Endometrial microvascular endothelial cells (primary cell): Measurements from ENCODE around the gene EXOSC1. TPM values are rescaled to one million over a fixed set of nuclear protein-coding genes. Genes with fewer than 3 reads are reported as not detected.
"Not testable (repeated sequence)": the region's sequence is repeated elsewhere in the genome, so short reads cannot be mapped to it uniquely, and the experiment has no call there.

Experiments
- in situ Hi-C: cut with HindIII; loops from 2 replicates; pipeline ENCODE4 v1.10.0; 2017; ENCODE audit warnings: low sequenced_read_pairs, low pct_unique_long_range_greater_than_20kb; ENCODE audit errors: inconsistent ontology term
- total RNA-seq: library from RNA; depleted of rRNA; stranded (reverse); fragments of >200 nt; gene quantifications from one replicate; pipeline ENCODE4 v1.2.3, GENCODE V29; 2015; ENCODE audit errors: inconsistent ontology term

Gene EXOSC1
- total RNA-seq, 1 donor from 2014 or later, result 76.7 TPM

DNA sequence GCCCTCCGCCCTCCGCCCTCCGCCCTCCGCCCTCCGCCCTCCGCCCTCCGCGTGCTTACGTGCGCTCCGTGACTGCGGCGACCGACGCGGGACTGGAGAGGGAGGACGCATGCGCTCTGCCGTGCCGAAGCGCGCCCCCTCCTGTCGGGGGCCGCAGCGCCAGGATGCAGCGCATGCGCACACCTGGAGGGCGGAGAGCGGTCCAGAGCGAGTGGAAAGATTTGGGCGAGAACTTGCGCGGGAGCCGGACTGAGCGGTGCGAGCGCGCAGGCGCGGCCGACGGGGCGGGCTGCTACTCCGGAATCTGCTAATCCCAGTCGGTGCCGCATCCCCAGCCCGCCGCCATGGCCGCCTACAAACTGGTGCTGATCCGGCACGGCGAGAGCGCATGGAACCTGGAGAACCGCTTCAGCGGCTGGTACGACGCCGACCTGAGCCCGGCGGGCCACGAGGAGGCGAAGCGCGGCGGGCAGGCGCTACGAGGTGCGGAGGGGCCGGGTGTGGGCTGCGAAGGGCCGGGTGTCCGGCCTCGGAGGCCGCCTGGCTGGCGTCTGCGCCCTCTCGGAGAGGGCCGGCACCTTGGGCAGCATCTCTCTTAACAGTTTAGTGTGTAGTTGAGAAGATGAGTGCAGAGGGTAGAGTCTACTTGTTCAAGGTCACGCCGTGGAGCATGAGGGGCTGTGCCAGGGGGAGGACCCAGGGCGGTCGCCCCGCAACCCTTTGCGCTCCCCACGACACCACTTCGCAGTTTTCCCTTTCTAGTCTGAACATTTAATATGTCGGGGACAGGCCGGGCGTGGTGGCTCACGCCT, 19.6 kb downstream of the EXOSC1 start, which contains the start of gene PGAM1:
Gene PGAM1 (plus strand): TSS at position 228 of the 812 bp plus-strand sequence. CDS start 117 bp downstream, at position 345.
- in situ Hi-C loops, result no loop called here

DNA sequence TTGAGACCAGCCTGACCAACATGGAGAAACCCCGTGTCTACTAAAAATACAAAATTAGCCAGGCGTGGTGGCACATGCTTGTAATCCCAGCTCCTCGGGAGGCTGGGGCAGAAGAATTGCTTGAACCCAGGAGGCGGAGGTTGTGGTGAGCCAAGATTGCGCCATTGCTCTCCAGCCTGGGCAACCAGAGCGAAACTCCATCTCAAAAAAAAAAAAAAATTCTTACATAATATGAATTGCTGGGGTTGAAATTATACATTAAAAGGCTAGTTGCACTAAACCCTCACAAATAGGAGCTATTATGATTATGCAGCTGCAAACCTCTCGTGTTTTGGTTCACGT, 22.1 kb downstream of the EXOSC1 start:
- in situ Hi-C loops, result not testable (repeated sequence)

DNA sequence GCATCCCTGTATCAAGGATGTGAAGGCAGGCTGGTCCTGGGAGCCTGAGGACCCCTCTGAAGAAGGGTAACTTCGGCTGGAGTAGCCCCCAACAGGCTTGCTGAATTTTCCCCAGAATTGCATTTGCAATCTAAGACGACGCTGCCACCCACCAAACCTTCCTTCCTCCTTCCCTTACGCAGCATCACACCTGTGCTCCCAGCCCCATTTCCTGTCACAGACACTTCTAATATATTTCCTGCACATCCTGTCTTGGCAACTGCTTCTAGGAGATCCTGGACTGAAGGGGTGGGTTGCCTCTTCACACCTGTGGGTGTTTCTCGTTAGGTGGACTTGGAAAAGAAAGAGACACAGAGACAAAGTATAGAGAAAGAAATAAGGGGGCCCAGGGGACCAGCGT, 29.2 kb downstream of the EXOSC1 start:
- in situ Hi-C loops, result no loop called here

DNA sequence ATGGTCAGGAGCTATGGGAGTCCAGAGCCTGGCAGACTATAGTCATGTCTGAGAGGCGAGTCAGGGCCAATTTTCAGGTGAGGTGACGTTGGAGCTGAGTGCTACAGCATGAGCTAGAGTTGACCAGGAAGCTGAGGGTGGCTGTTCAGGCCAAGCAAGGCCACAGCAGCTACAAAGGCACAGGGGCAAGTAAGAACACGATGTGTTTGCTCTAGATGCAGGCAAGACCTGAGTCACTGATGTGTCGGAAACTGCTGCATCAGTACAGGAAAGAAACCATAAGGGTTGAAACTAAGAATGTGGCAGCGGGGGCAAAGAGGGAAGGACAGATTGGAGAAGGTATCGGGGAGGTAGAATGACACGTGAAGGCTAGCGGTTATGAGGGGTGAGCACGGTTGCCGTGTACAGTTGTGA, 32.9 kb downstream of the EXOSC1 start:
- in situ Hi-C loops, result no loop called here

DNA sequence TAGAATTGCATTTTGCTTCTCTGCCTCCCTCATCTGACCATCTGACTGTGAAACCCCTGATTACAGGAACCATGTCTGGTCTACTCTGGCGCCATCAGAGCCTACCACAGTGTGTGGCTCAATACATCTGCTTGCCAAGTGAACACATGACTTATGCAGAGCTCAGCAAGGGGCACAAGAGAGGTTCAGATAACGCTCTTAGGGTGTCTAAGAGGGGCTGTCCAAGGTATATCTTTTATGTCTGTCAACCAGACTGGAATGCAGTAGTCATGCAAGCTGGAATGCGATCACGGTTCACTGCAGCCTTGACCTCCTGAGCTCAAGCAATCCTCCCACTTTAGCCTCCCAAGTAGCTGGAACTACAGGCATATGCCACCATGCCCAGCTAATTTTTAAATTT, 34.4 kb downstream of the EXOSC1 start:
- in situ Hi-C loops, result no loop called here

DNA sequence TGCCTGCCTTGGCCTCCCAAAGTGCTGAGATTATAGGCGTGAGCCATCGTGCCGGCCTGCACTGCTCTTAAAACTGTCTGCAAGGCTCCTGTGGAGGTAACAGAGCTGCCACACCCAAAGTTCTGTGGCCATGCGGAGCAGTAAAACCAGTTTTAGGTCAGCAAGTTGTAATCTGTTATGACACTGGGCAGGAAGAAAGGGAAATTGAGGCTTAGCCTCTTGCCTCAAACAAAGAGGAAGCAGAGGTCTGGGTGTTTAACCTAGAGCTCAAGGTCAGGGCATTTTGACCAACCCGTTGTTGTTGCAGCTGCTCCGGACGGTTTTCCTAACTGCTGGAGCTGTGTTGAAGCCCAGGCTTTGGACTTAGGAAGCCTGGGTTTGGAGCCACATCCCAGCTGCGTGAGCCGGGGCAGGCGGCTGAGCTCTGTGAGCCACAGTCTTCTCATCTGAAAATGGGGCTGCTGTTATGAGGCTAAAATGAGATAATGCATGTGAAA, 37.3 kb downstream of the EXOSC1 start:
- in situ Hi-C loops, result no loop called here

DNA sequence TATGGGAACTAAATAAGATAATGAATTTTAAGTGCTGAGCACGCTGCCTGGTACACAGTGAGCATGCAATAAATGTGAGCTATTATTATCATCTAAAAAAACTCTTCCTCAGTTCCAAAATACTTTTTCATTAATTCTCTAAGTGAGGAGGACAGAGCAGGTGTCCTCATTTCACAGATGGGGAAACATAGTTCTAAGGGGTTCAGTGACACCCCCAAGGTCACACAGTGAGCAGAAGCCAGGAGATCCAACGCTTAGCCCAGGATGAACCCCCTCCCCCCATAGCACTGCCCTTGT, 37.9 kb downstream of the EXOSC1 start:
- in situ Hi-C loops, result no loop called here

DNA sequence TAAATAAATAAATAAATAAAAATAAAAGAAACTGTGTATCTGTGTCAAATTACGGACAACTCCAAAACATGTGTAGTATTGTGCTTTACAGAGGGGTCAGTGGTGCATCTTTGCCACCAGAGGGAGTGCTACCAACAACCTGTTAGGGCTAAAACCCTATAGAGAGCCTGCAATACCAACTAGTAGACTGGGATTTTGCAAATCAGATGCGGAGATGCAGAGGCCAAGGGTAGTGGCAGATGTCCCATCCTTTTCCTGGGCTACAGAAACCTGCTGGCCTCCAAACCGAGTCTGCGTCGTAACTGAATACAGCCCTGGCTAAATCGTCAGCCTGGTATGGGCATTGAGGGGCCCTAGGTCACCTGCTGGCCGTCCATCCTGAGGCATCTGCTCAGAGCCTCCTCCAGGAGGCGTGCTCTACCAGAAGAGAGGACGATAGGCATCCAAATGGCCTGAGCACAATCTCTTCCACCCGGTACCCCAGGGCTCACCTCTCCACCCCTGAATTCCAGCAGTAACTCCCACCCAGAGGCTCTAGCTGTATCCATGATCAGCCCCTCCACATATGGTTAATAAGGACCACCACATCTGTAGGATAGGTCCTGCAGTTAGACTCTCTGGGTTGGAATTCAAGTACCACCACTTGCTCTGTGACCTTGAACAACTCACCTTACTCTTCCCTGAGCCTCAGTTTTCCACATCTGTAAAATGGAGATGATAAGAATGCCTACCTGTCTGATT, 38.4 kb downstream of the EXOSC1 start:
- in situ Hi-C loops, result no loop called here

DNA sequence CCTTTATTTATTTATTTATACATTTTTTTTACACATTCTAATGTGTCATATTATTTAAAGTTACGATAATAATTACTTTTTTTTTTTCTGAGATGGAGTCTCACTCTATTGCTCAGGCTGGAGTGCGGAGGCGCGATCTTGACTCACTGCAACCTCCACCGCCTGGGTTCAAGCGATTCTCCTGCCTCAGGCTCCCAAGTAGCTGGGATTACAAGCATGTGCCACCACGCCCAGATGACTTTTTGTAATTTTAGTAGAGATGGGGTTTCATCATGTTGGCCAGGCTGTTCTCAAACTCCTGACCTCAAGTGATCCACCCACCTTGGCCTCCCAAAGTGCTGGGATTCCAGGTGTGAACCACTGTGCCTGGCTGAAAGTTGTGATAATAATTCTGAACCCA, 39.3 kb downstream of the EXOSC1 start:
- in situ Hi-C loops, result not testable (repeated sequence)

DNA sequence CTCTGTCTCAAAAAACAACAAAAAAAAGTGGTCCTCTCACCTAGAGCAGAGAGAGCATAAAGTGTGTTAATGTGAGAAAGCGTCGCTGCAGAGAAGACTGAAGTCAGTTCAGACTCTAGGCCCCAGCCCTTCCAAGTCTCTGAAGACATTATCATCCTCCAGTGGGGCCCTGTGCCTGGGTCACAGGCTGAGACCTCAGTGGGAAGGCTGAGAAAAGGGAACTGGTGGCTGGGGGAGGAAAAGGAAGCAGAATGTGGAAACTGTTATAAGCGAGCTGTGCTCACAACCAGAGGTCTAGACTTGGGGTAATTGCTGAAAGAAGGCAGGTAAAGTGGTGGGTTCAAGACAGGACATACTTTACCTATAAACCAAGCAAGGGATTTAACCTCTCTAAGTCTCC, 39.7 kb downstream of the EXOSC1 start:
- in situ Hi-C loops, result no loop called here

DNA sequence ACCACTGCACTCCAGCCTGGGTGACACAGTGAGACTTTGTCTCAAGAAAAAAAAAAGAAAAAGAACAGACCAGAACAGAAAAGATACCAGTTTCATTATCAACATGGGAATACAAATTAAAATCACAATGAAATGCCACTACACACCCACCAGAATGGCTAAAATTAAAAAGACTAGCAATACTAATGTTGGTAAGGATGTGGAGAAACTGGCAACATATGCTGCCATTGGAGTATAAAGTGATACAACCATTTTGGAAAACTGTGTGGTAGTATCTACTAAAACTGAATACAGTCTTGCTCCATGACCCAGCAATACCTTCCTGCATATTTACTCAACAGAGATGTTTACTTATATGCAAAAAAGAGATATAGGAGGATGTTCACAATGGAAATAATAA, 41.8 kb downstream of the EXOSC1 start:
- in situ Hi-C loops, result no loop called here

DNA sequence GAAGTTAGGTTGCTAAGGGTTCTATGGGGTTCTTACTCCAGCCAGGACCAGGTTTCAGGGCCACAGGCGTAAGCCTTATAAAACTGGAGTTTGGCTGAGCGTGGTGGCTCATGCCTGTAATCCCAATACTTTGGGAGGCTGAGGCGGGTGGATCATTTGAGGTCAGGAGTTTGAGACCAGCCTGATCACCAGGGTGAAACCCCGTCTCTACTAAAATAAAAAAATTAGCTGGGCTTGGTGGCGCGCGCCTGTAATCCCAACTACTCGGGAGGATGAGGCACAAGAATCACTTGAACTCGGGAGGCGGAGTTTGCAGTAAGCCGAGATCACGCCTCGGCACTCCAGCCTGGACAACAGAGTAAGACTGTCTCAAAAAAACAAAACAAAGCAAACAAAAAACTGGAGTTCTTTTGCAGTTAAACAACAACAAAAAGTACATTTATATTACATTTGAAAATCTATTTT, 44.3 kb downstream of the EXOSC1 start:
- in situ Hi-C loops, result no loop called here

DNA sequence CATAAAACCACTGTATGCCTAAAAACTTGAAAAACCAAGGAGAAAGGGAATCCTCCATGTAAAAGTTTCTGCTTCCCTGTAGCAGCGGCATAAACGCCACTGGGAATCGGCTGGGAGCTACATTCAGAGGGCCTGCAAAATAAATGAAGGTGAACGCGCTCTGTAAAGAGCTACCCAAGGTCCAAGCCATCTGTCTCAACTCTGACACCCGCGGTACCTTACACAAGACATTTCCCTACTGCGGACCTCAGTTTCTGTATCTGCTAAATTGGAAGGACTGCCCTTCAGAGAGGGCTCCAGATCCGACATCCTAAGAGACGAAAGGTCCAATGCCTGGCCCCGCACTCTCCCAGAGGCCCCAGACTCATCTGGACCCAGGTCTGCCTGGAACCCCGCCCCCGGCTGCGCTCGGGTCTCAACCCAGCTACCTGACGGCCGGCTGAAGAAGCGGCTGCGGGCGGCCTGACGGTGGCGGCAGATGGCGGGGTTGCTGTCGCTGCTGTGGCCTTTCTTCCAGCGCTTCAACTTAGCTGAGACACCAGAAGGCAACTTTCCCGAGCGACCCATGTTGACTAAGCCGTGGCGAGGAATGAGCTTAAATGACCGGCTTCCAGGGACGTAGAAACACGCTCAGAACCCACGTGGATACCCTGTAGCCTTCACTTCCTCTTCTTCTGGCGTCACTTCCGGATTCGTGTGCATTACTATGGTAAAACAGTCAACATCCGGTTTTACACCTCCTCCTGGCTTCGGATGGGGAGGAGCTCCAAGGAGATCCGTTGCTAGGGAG, 44.9 kb downstream of the EXOSC1 start, which contains the start of gene RRP12:
Gene RRP12 (minus strand): TSS at position 676 of the 790 bp plus-strand sequence. CDS start 109 bp downstream, at position 567.
- in situ Hi-C loops, result no loop called here

DNA sequence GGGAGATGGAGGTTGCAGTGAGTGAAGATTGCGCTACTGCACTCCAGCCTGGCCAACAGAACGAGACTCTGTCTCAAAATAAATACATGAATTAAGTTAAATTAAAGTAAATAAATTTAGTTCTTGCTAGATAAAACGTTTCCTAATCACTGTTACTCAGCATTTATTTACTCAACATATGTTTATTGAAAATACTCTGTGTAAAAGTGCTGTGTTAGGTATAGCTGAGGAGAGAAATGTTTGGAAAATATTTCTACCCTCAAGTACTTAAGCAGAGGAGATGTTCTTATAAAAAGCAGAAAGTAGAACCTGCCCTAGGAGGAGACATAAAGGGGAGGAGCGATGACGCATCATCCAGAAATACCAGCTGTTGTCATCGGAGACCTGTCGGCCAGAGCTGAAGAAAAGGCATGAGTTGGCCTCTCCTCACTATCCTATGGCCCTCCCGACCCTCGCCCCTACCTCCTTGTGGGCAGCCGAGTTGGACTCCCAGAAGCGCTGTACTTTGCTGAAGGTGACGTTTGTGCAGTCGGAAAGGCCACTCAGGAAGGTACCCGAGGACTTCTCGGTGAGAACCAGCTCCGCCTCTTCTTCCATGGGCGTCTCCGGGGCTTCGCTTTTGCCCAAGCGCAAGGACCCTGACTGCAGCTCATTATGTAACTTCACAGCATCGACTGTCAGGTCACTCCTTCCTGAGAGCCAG, 45.8 kb downstream of the EXOSC1 start:
- in situ Hi-C loops, result no loop called here

DNA sequence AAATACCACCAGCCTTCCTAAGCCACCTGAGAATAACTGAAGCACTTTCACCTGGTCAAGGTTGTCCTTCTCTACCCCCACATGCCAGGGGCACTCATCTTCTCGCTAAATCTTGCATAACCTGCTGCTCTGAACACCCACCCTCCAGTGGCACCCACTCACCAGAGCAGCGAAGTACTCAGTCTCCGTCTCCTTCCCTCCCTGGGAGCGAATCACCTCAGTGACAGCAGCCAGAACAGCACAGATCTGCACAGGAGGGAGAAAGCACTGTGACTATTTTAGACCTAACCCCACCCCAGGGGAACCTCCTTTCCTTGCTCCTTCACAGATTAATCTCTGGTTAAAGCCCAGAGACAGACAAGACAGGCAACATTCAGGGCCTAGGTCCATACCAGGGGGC, 49.8 kb downstream of the EXOSC1 start:
- in situ Hi-C loops, result no loop called here

DNA sequence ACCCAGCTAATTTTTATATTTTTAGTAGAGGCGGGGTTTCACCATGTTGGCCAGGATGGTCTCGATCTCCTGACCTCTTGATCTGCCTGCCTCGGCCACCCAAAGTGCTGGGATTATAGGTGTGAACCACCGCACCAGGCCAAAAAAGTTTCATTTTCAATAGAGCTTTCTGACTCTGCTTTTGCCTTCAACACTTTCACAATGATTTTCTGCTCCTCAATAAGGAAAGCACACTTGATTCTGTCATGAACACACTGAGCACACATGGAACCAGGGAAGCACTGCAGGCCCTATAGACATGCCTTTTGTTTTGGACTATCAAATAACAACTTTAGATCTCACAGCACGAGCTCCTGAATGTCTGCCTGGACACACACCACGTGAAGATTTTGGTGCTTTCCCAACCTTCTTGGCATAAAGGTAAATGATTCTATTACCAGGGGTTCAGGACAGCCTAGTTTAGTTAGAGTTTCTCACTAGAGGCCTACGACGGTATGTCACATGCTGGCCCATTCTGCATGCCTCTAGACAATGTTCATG, 52.7 kb downstream of the EXOSC1 start:
- in situ Hi-C loops, result no loop called here

DNA sequence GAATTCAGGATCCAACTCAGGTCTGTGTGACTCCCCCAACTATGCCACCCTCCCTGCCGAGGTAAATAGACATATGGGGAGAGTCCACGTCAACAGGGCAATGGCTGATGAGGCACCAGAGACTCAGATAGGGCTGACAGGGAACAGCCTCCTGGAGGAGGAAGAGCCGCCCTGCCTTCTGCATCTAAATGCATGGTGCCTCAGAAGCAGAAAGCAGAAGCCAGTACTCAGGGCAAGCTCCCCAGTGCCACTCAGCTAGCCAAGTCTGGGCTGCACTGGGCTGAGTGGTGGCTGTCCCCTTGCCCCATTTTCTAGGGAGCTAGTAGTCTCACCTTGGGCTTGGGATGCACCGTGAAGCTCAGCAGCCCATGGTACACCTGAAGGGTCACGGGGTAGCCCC, 55.7 kb downstream of the EXOSC1 start:
- in situ Hi-C loops, result no loop called here

DNA sequence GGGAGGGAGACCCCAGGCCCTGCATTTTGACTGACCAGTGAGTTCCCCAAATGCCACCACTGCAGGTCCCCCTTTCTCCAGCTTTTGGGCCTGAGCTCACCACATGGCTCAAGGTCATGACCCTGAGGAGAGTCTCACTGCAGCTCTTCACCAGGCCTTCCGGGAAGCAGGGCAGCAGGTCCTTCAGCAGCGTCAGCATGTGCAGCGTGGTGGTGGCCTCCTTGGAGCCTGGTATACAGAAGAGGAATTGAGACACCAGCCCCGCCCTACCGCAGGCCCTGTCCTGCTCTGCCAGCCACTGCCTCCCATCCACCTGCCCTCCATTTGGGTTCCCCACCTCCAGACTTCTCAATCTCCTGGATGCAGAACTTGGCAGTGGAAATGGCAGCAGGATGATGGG, 57.7 kb downstream of the EXOSC1 start:
- in situ Hi-C loops, result no loop called here
